Activated CD8-positive, alpha-beta memory T cell treated with anti-CD3 and anti-CD28 coated beads for 36 hours (primary cell): Measurements from ENCODE around the gene PRKG1. TPM values are rescaled to one million over a fixed set of nuclear protein-coding genes. Genes with fewer than 3 reads are reported as not detected.

ENCODE experiments used
- CTCF ChIA-PET: fragments of 350-600 bp; sonication (Branson Sonifier 250); formaldehyde crosslinking; loops from one replicate; lab custom pipeline; 2021; ENCODE audit warnings: antibody characterized with exemption; lab: Charles Lee
- POLR2A ChIA-PET: fragments of 350-600 bp; sonication (Branson Sonifier 250); formaldehyde crosslinking; loops from one replicate; lab custom pipeline; 2021; ENCODE audit warnings: antibody characterized with exemption; lab: Charles Lee
- total RNA-seq, 2 experiments: library from RNA; stranded (reverse); gene quantifications; one replicate each; pipeline ENCODE4 v1.2.3, GENCODE V29; 2021

The PRKG1 gene
- total RNA-seq, 2 experiments from 2014 or later: not detected

GRCh38 chr10:51343391-51343790, 269.1 kb downstream of the PRKG1 start:
- ChIA-PET CTCF (no interaction called here), POLR2A (no interaction called here)

GRCh38 chr10:51344371-51344770, 270.1 kb downstream of the PRKG1 start:
- CTCF ChIA-PET: no interaction called here

GRCh38 chr10:51348622-51349021, 274.3 kb downstream of the PRKG1 start:
- CTCF ChIA-PET: no interaction called here
- POLR2A ChIA-PET: no interaction called here

More at GRCh38 chr10:51344371-51344770, 270.1 kb downstream of the PRKG1 start:
- POLR2A ChIA-PET: no interaction called here

- POLR2A ChIA-PET: no interaction called here
Measured at GRCh38 chr10:51357170-51357569, 282.9 kb downstream of the PRKG1 start.

GRCh38 chr10:51358227-51358626, 283.9 kb downstream of the PRKG1 start:
- CTCF ChIA-PET: interaction anchor here (0.6 kb wide), 1 partner anchor 132 kb away, joined by 3 read pairs; no protein-coding TSS in a partner anchor
- POLR2A ChIA-PET: no interaction called here

More at GRCh38 chr10:51357170-51357569, 282.9 kb downstream of the PRKG1 start:
- CTCF ChIA-PET: no interaction called here

- ChIA-PET POLR2A (no interaction called here), CTCF (no interaction called here)
Measured at GRCh38 chr10:51363415-51363814, 289.1 kb downstream of the PRKG1 start.

GRCh38 chr10:51364674-51365073, 290.4 kb downstream of the PRKG1 start:
- ChIA-PET CTCF (no interaction called here), POLR2A (no interaction called here)

GRCh38 chr10:51366044-51366443, 291.8 kb downstream of the PRKG1 start:
- CTCF ChIA-PET: no interaction called here
- POLR2A ChIA-PET: no interaction called here

GRCh38 chr10:51367127-51367526, 292.8 kb downstream of the PRKG1 start:
- POLR2A ChIA-PET: no interaction called here
- CTCF ChIA-PET: no interaction called here

- POLR2A ChIA-PET: no interaction called here
- CTCF ChIA-PET: interaction anchor here (1.3 kb wide), 1 partner anchor 8 kb away, joined by 3 read pairs; no protein-coding TSS in a partner anchor
Measured at GRCh38 chr10:51367694-51368093, 293.4 kb downstream of the PRKG1 start.

- ChIA-PET POLR2A (no interaction called here), CTCF (interaction anchor here (1.3 kb wide), 1 partner anchor 9 kb away, joined by 3 read pairs; no protein-coding TSS in a partner anchor)
Measured at GRCh38 chr10:51368943-51369342, 294.7 kb downstream of the PRKG1 start.

- ChIA-PET POLR2A (no interaction called here), CTCF (interaction anchor here (0.6 to 1.0 kb wide), 2 partner anchors 10 to 35 kb away, joined by 3 to 4 read pairs; no protein-coding TSS in a partner anchor)
Measured at GRCh38 chr10:51369903-51370302, 295.6 kb downstream of the PRKG1 start.

GRCh38 chr10:51371743-51372142, 297.5 kb downstream of the PRKG1 start:
- CTCF ChIA-PET: no interaction called here
- POLR2A ChIA-PET: no interaction called here

GRCh38 chr10:51375790-51376189, 301.5 kb downstream of the PRKG1 start:
- ChIA-PET POLR2A (no interaction called here), CTCF (interaction anchor here (1.8 kb wide), 1 partner anchor 13 kb away, joined by 4 read pairs; no protein-coding TSS in a partner anchor)

- ChIA-PET POLR2A (no interaction called here), CTCF (no interaction called here)
Measured at GRCh38 chr10:51377070-51377931, 303.0 kb downstream of the PRKG1 start.

GRCh38 chr10:51377932-51378599, 303.8 kb downstream of the PRKG1 start:
- ChIA-PET POLR2A (no interaction called here), CTCF (no interaction called here)

- CTCF ChIA-PET: no interaction called here
- POLR2A ChIA-PET: no interaction called here
Measured at GRCh38 chr10:51382181-51382580, 307.9 kb downstream of the PRKG1 start.

- POLR2A ChIA-PET: no interaction called here
- CTCF ChIA-PET: no interaction called here
Measured at GRCh38 chr10:51384971-51385370, 310.7 kb downstream of the PRKG1 start.

GRCh38 chr10:51386248-51386885, 312.1 kb downstream of the PRKG1 start:
- ChIA-PET POLR2A (no interaction called here), CTCF (interaction anchor here (1.3 kb wide), 1 partner anchor 576 kb away, joined by 3 read pairs; no protein-coding TSS in a partner anchor)
